ENCODE results near the gene TSPAN18.

GRCh38 chr11:44684859-44685281 lies 41.9 kb upstream of the TSPAN18 start:
- no peak for TF ChIP-seq POLR2A (IDR thresholded peaks at IDR 0.05)
- TF ChIP-seq CTCF (IDR thresholded peaks at IDR 0.05): no peak
- no peak for TF ChIP-seq POLR2AphosphoS5 (IDR thresholded peaks at IDR 0.05)
- no peak for TF ChIP-seq EP300 (IDR thresholded peaks at IDR 0.05)

Data from gastroesophageal sphincter (tissue), 3 donors.